Smooth muscle cell (in vitro differentiated cells): Measurements from ENCODE around the gene NTM. TPM values are rescaled to one million over a fixed set of nuclear protein-coding genes. Genes with fewer than 3 reads are reported as not detected.

Experiments used
- DNase-seq: peaks from one replicate; lab custom pipeline; 2025; ENCODE audit not compliant: unreplicated experiment; lab: John Stamatoyannopoulos, UW
- H2AFZ ChIP-seq: fragments of 200-600 bp; sonication (generic); 2 replicates; pipeline ENCODE4 v1.6.0; 2016; ENCODE audit warnings: antibody characterized with exemption, low read depth, mild to moderate bottlenecking
- H3F3A ChIP-seq: fragments of 200-600 bp; sonication (generic); 2 replicates; pipeline ENCODE4 v1.6.0; 2017; ENCODE audit warnings: antibody characterized with exemption, low read depth
- H3K27ac ChIP-seq: fragments of 200-600 bp; sonication (generic); 2 replicates; pipeline ENCODE4 v1.5.1; 2016; ENCODE audit warnings: low read depth, mild to moderate bottlenecking
- H3K27me3 ChIP-seq: fragments of 200-600 bp; sonication (generic); 2 replicates; pipeline ENCODE4 v1.6.1; 2016; ENCODE audit warnings: low read depth, mild to moderate bottlenecking
- H3K36me3 ChIP-seq: fragments of 200-600 bp; sonication (generic); 2 replicates; pipeline ENCODE4 v1.5.1; 2016; ENCODE audit warnings: low read depth
- H3K4me1 ChIP-seq: fragments of 200-600 bp; sonication (generic); 2 replicates; pipeline ENCODE4 v1.5.1; 2016; ENCODE audit warnings: low read depth
- H3K4me2 ChIP-seq: fragments of 200-600 bp; sonication (generic); 2 replicates; pipeline ENCODE4 v1.6.0; 2016; ENCODE audit warnings: mild to moderate bottlenecking
- H3K4me3 ChIP-seq: fragments of 200-600 bp; sonication (generic); 2 replicates; pipeline ENCODE4 v1.5.1; 2016; ENCODE audit warnings: mild to moderate bottlenecking
- H3K79me2 ChIP-seq: fragments of 200-600 bp; sonication (generic); 2 replicates; pipeline ENCODE4 v1.6.0; 2016; ENCODE audit warnings: low read depth, mild to moderate bottlenecking
- H3K9ac ChIP-seq: fragments of 200-600 bp; sonication (generic); 2 replicates; pipeline ENCODE4 v1.6.0; 2016; ENCODE audit warnings: low read depth
- H3K9me3 ChIP-seq: fragments of 200-600 bp; sonication (generic); replicated peaks from 2 replicates; pipeline ENCODE4 v1.5.1; 2016; ENCODE audit warnings: low read depth
- H4K20me1 ChIP-seq: fragments of 200-600 bp; sonication (generic); 2 replicates; pipeline ENCODE4 v1.6.0; 2016; ENCODE audit warnings: low read depth
- CTCF ChIP-seq: fragments of 200-600 bp; sonication (generic); IDR thresholded peaks from 2 replicates; pipeline ENCODE4 v1.5.1; 2017; ENCODE audit warnings: borderline replicate concordance, mild to moderate bottlenecking, antibody characterized with exemption; ENCODE audit not compliant: insufficient read depth, poor library complexity, severe bottlenecking
- WGBS: methylation state at CpG from one replicate; pipeline ENCODE4 v1.1.7; 2016; ENCODE audit warnings: low lambda C conversion rate; 5-methylcytosine and 5-hydroxymethylcytosine counted together
- polyA plus RNA-seq: library from polyadenylated mRNA; unstranded; fragments of >200 nt; fragmentation: Nextera tagmentation; extraction: Ambion mirVana; gene quantifications from 2 replicates; pipeline ENCODE4 v1.2.1, GENCODE V29; 2016
- total RNA-seq: library from RNA; depleted of rRNA; stranded (reverse); fragments of >200 nt; gene quantifications from 2 replicates; pipeline ENCODE4 v1.2.3, GENCODE V29; 2014

Gene NTM
- total and polyA plus RNA-seq, 2 experiments from 2014 or later: 68.9 to 123 TPM

- H3K27me3 ChIP-seq: peaks cover 22% of the 10 kb centered on the region
- H3K4me1 ChIP-seq: peaks cover 30% of the 10 kb centered on the region
- H3K9me3 ChIP-seq: no peaks in the 10 kb centered on the region
- WGBS: 81% methylated on average over 6 of the region's 6 CpGs
- no peaks in the 10 kb centered on the region for H3K79me2 ChIP-seq
- H3K9ac ChIP-seq: no peak overlapping the region
- no peak overlapping the region for H2AFZ ChIP-seq
- H3K4me2 ChIP-seq: no peak overlapping the region
- DNase-seq: no peak
- no peaks in the 10 kb centered on the region for H3K36me3 ChIP-seq
- no peak overlapping the region for H3K27ac ChIP-seq
- no peaks in the 10 kb centered on the region for H3F3A ChIP-seq
- no peak overlapping the region for H3K4me3 ChIP-seq
- TF ChIP-seq CTCF: no peak
- H4K20me1 ChIP-seq: no peaks in the 10 kb centered on the region
Measured at GRCh38 chr11:131883332-131883731, 512.9 kb downstream of the NTM start.

GRCh38 chr11:131884461-131885073 lies 514.2 kb downstream of the NTM start:
- Histone ChIP-seq H3K79me2 (no peaks in the 10 kb centered on the region), H4K20me1 (no peaks in the 10 kb centered on the region), H2AFZ (no peak overlapping the region), H3K36me3 (no peaks in the 10 kb centered on the region), H3K9me3 (no peaks in the 10 kb centered on the region), H3F3A (peaks cover 2% of the 10 kb centered on the region), H3K4me3 (no peak overlapping the region), H3K27me3 (peaks cover 14% of the 10 kb centered on the region), H3K4me2 (no peak overlapping the region), H3K9ac (no peak overlapping the region), H3K27ac (no peak overlapping the region), H3K4me1 (peaks cover 39% of the 10 kb centered on the region)
- DNase-seq: no peak
- no peak for TF ChIP-seq CTCF
- 73% methylated on average over 8 of the region's 8 CpGs for WGBS

- no peak overlapping the region for H2AFZ ChIP-seq
- TF ChIP-seq CTCF: no peak
- peaks cover 41% of the 10 kb centered on the region for H3K4me1 ChIP-seq
- no peaks in the 10 kb centered on the region for H3K79me2 ChIP-seq
- no peak for DNase-seq
- 93% methylated on average over 7 of the region's 7 CpGs for WGBS
- H3F3A ChIP-seq: peaks cover 5% of the 10 kb centered on the region
- no peak overlapping the region for H3K9ac ChIP-seq
- no peak overlapping the region for H3K4me3 ChIP-seq
- H3K4me2 ChIP-seq: no peak overlapping the region
- no peaks in the 10 kb centered on the region for H3K9me3 ChIP-seq
- H3K27ac ChIP-seq: no peak overlapping the region
- no peaks in the 10 kb centered on the region for H4K20me1 ChIP-seq
- H3K36me3 ChIP-seq: no peaks in the 10 kb centered on the region
- peaks cover 5% of the 10 kb centered on the region for H3K27me3 ChIP-seq
Measured at GRCh38 chr11:131885431-131885830, 515.0 kb downstream of the NTM start.

GRCh38 chr11:131886201-131886600 lies 515.8 kb downstream of the NTM start:
- H3K4me3 ChIP-seq: no peak overlapping the region
- no peak for DNase-seq
- no peak overlapping the region for H2AFZ ChIP-seq
- no peaks in the 10 kb centered on the region for H3K27me3 ChIP-seq
- TF ChIP-seq CTCF: no peak
- no peaks in the 10 kb centered on the region for H3K79me2 ChIP-seq
- no peak overlapping the region for H3K9ac ChIP-seq
- 38% methylated on average over 3 of the region's 3 CpGs for WGBS
- H3K4me1 ChIP-seq: peaks cover 43% of the 10 kb centered on the region
- H4K20me1 ChIP-seq: no peaks in the 10 kb centered on the region
- no peak overlapping the region for H3K4me2 ChIP-seq
- H3K36me3 ChIP-seq: no peaks in the 10 kb centered on the region
- H3F3A ChIP-seq: peaks cover 5% of the 10 kb centered on the region
- H3K27ac ChIP-seq: peak overlapping the region; percentile 100
- H3K9me3 ChIP-seq: no peaks in the 10 kb centered on the region
